H1 (cell line): Measurements from ENCODE around the gene KRTAP10-12. TPM values are rescaled to one million over a fixed set of nuclear protein-coding genes. Genes with fewer than 3 reads are reported as not detected.

Experiments used
- CTCF ChIA-PET: fragments of 300-600 bp; sonication (Branson Sonifier 250); formaldehyde crosslinking; loops from one replicate; lab custom pipeline; 2021; ENCODE audit not compliant: partially characterized antibody; lab: Charles Lee
- POLR2A ChIA-PET: fragments of 300-600 bp; sonication (Branson Sonifier 250); formaldehyde crosslinking; loops from one replicate; lab custom pipeline; 2021; ENCODE audit warnings: inconsistent platforms; ENCODE audit not compliant: partially characterized antibody; lab: Charles Lee
- DNase-seq, 2 experiments: peaks; one replicate each; pipeline versions ENCODE4 v3.0.0 to v3.0.0-alpha.2; 2010 to 2022; ENCODE audit warnings: low spot score in 2 of 2, low read depth in 1 of 2, mixed read lengths in 1 of 2
- FAIRE-seq: peaks from 2 replicates; lab custom pipeline; 2011; peaks lifted over from hg19 to GRCh38; lab: Jason Lieb, UNC
- H2AFZ ChIP-seq: 2 replicates; pipeline ENCODE4 v1.8.1; 2012; ENCODE audit warnings: low read length, inconsistent platforms
- H2AK5ac ChIP-seq: 2 replicates; pipeline ENCODE4 v1.6.1; 2013; ENCODE audit warnings: low read depth, low read length
- H2BK120ac ChIP-seq: replicated peaks from 2 replicates; pipeline ENCODE3; 2013; ENCODE audit warnings: low read depth, low read length, inconsistent platforms
- H2BK12ac ChIP-seq: 2 replicates; pipeline ENCODE4 v1.6.1; 2013; ENCODE audit warnings: low read depth, low read length
- H2BK15ac ChIP-seq: 2 replicates; pipeline ENCODE4 v1.6.1; 2013; ENCODE audit warnings: low read length
- H2BK20ac ChIP-seq: 2 replicates; pipeline ENCODE4 v1.6.1; 2013; ENCODE audit warnings: low read length
- H2BK5ac ChIP-seq: 2 replicates; pipeline ENCODE4 v1.6.1; 2013; ENCODE audit warnings: low read depth, low read length
- H3K14ac ChIP-seq: 2 replicates; pipeline ENCODE4 v1.6.1; 2013; ENCODE audit warnings: inconsistent platforms; ENCODE audit not compliant: insufficient read length
- H3K18ac ChIP-seq: 2 replicates; pipeline ENCODE4 v1.6.1; 2013; ENCODE audit warnings: low read length; ENCODE audit errors: extremely low read depth
- H3K23ac ChIP-seq: 2 replicates; pipeline ENCODE4 v1.6.1; 2013; ENCODE audit warnings: inconsistent platforms; ENCODE audit not compliant: insufficient read length
- H3K23me2 ChIP-seq: 2 replicates; pipeline ENCODE4 v1.6.1; 2013; ENCODE audit warnings: low read depth, low read length
- H3K27ac ChIP-seq: 2 replicates; pipeline ENCODE4 v1.6.1; 2011; ENCODE audit warnings: low read depth, low read length, inconsistent platforms
- H3K27me3 ChIP-seq, 4 experiments: replicated peaks in 1 of 4; 1 replicate in 1 of 4; 2 replicates in 3 of 4; pipeline versions ENCODE4 v1.6.1 to v1.8.1; 2011 to 2013; ENCODE audit warnings: low read length in 3 of 4, mild to moderate bottlenecking in 3 of 4, inconsistent platforms in 2 of 4, mixed read lengths in 2 of 4, moderate library complexity in 1 of 4; ENCODE audit not compliant: control insufficient read depth in 3 of 4, insufficient read depth in 3 of 4; ENCODE audit errors: extremely low read depth in 1 of 4
- H3K36me3 ChIP-seq, 4 experiments: 2 replicates each; pipeline versions ENCODE4 v1.6.1 to v1.8.1; 2011 to 2013; ENCODE audit warnings: mild to moderate bottlenecking in 4 of 4, low read length in 3 of 4, moderate library complexity in 2 of 4, control low read depth in 1 of 4, inconsistent platforms in 1 of 4; ENCODE audit not compliant: insufficient read depth in 4 of 4, control insufficient read depth in 2 of 4
- H3K4ac ChIP-seq: replicated peaks from 2 replicates; pipeline ENCODE3; 2013; ENCODE audit warnings: low read length, low read depth, mixed read lengths, inconsistent platforms; ENCODE audit not compliant: insufficient read length
- H3K4me1 ChIP-seq, 4 experiments: replicated peaks in 1 of 4; 1 replicate in 1 of 4; 2 replicates in 3 of 4; pipeline versions ENCODE4 v1.6.1 to v1.8.1; 2011 to 2013; ENCODE audit warnings: low read length in 3 of 4, inconsistent platforms in 2 of 4, mixed read lengths in 1 of 4; ENCODE audit not compliant: insufficient read depth in 4 of 4, control insufficient read depth in 3 of 4
- H3K4me2 ChIP-seq, 2 experiments: 2 replicates each; pipeline versions ENCODE4 v1.6.1 to v1.8.1; 2011 to 2013; ENCODE audit warnings: low read depth in 2 of 2, low read length in 2 of 2, control low read depth in 1 of 2, inconsistent platforms in 1 of 2, mild to moderate bottlenecking in 1 of 2; ENCODE audit not compliant: insufficient read depth in 1 of 2
- H3K4me3 ChIP-seq, 4 experiments: fragments of 200-600, 300-600 bp in 1 of 4; sonication (generic), shearing (Covaris generic), sonication (Bioruptor Twin) in 1 of 4; 2 replicates each; pipeline versions ENCODE4 v1.5.1 to v1.8.1; 2011 to 2016; ENCODE audit warnings: low read length in 4 of 4, low read depth in 3 of 4, control low read depth in 2 of 4, inconsistent platforms in 2 of 4, mild to moderate bottlenecking in 2 of 4, mixed read lengths in 1 of 4, moderate library complexity in 1 of 4; ENCODE audit not compliant: insufficient read depth in 2 of 4; ENCODE audit errors: extremely low read depth in 1 of 4
- H3K56ac ChIP-seq: replicated peaks from 2 replicates; pipeline ENCODE3; 2013; ENCODE audit warnings: low read depth, mild to moderate bottlenecking, mixed read lengths, low read length, inconsistent platforms; ENCODE audit not compliant: insufficient read length
- H3K79me1 ChIP-seq: 2 replicates; pipeline ENCODE4 v1.6.1; 2013; ENCODE audit warnings: low read depth, low read length, control low read depth
- H3K79me2 ChIP-seq, 2 experiments: 2 replicates each; pipeline versions ENCODE4 v1.6.1 to v1.8.1; 2012 to 2013; ENCODE audit warnings: low read length in 2 of 2, mild to moderate bottlenecking in 2 of 2, inconsistent platforms in 1 of 2; ENCODE audit not compliant: insufficient read depth in 2 of 2, control insufficient read depth in 1 of 2
- H3K9ac ChIP-seq, 4 experiments: replicated peaks in 1 of 4; 1 replicate in 1 of 4; 2 replicates in 3 of 4; pipeline versions ENCODE4 v1.6.1 to v1.8.1; 2011 to 2013; ENCODE audit warnings: low read depth in 3 of 4, low read length in 3 of 4, control low read depth in 2 of 4, mild to moderate bottlenecking in 2 of 4, moderate library complexity in 2 of 4, inconsistent platforms in 1 of 4; ENCODE audit errors: extremely low read depth in 1 of 4
- H3K9me3 ChIP-seq, 2 experiments: 2 replicates each; pipeline versions ENCODE4 v1.6.1 to v1.8.1; 2012 to 2013; ENCODE audit warnings: mild to moderate bottlenecking in 2 of 2, moderate library complexity in 2 of 2, control low read depth in 1 of 2, inconsistent platforms in 1 of 2, low read depth in 1 of 2, low read length in 1 of 2, mixed read lengths in 1 of 2; ENCODE audit not compliant: insufficient read depth in 2 of 2
- H4K20me1 ChIP-seq, 2 experiments: replicated peaks in 1 of 2; 2 replicates each; pipeline versions ENCODE3 to v1.8.1; 2011 to 2013; ENCODE audit warnings: inconsistent platforms in 2 of 2, low read length in 2 of 2, mild to moderate bottlenecking in 1 of 2; ENCODE audit not compliant: insufficient read depth in 2 of 2, control insufficient read depth in 1 of 2
- H4K5ac ChIP-seq: 2 replicates; pipeline ENCODE4 v1.6.1; 2013; ENCODE audit warnings: low read length, low read depth, mixed read lengths, inconsistent platforms; ENCODE audit not compliant: insufficient read length
- H4K8ac ChIP-seq: 2 replicates; pipeline ENCODE4 v1.8.0; 2013; ENCODE audit warnings: mild to moderate bottlenecking, moderate library complexity, low read length, inconsistent platforms; ENCODE audit not compliant: insufficient read depth; ENCODE audit errors: extremely low read depth
- H4K91ac ChIP-seq: replicated peaks from 2 replicates; pipeline ENCODE3; 2013; ENCODE audit warnings: low read length, mixed read lengths, inconsistent platforms; ENCODE audit not compliant: insufficient read length
- BACH1 ChIP-seq: IDR thresholded peaks from 2 replicates; pipeline ENCODE4 v1.6.1; 2012; ENCODE audit warnings: low read length, improper control_type of control experiment
- BRCA1 ChIP-seq: IDR thresholded peaks from 2 replicates; pipeline ENCODE4 v1.6.1; 2012; ENCODE audit warnings: low read depth, low read length, improper control_type of control experiment
- CHD1 ChIP-seq: IDR thresholded peaks from 2 replicates; pipeline ENCODE4 v1.6.1; 2012; ENCODE audit warnings: low read depth, low read length, improper control_type of control experiment
- CTBP2 ChIP-seq: IDR thresholded peaks from 2 replicates; pipeline ENCODE4 v1.7.0; 2011; ENCODE audit warnings: borderline replicate concordance, mild to moderate bottlenecking, moderate library complexity, mixed read lengths, low read length; ENCODE audit not compliant: insufficient read depth, insufficient read length
- EP300 ChIP-seq, 2 experiments: IDR thresholded peaks; 1 replicate in 1 of 2; 2 replicates in 1 of 2; pipeline ENCODE4 v1.6.1; 2011 to 2012; ENCODE audit warnings: low read depth in 2 of 2, low read length in 2 of 2, mild to moderate bottlenecking in 2 of 2, borderline replicate concordance in 1 of 2, inconsistent platforms in 1 of 2, moderate library complexity in 1 of 2
- RFX5 ChIP-seq: IDR thresholded peaks from 2 replicates; pipeline ENCODE4 v1.6.1; 2011; ENCODE audit warnings: low read depth, low read length, improper control_type of control experiment, borderline replicate concordance
- SIN3A ChIP-seq, 2 experiments: IDR thresholded peaks in 1 of 2; conservative IDR thresholded peaks in 1 of 2; 2 replicates each; pipeline ENCODE4 v1.6.1; 2011 to 2012; ENCODE audit warnings: low read length in 2 of 2, improper control_type of control experiment in 1 of 2, low read depth in 1 of 2, mild to moderate bottlenecking in 1 of 2
- SUZ12 ChIP-seq: fragments of 200-600 bp; sonication (generic); IDR thresholded peaks from 2 replicates; pipeline ENCODE4 v1.6.1; 2012; ENCODE audit warnings: mild to moderate bottlenecking, inconsistent platforms, low read length, moderate library complexity, mixed read lengths
- WGBS, 2 experiments: shearing (Covaris generic) in 1 of 2; methylation state at CpG; one replicate each; pipeline versions ENCODE4 v1.1.6 to v1.1.7; 2013 to 2015; ENCODE audit warnings: low lambda C conversion rate in 2 of 2, mixed read lengths in 2 of 2, inconsistent platforms in 1 of 2, low coverage in 1 of 2, missing lambda C conversion rate in 1 of 2; ENCODE audit not compliant: insufficient replicate concordance in 2 of 2, insufficient coverage in 1 of 2, insufficient read length in 1 of 2; ENCODE audit errors: extremely low coverage in 1 of 2, missing lambda C conversion rate in 1 of 2; 5-methylcytosine and 5-hydroxymethylcytosine counted together
- polyA plus RNA-seq, 7 experiments: library from polyadenylated mRNA; depleted of rRNA in 3 of 7; stranded (reverse) in 5 of 7; unstranded in 2 of 7; fragments of >200 nt in 5 of 7; fragments of 200-250 nt in 2 of 7; gene quantifications; 1 replicate in 5 of 7; 2 replicates in 1 of 7; 4 replicates in 1 of 7; pipeline versions ENCODE4 v1.2.1 to v1.2.3, GENCODE V29; 2011 to 2013; ENCODE audit warnings: missing spikeins in 2 of 7, mixed read lengths in 2 of 7
- total RNA-seq: library from RNA; stranded (reverse); fragmentation: NEBNext Ultra II Directional; extraction: Animal tissue kit (Norgen Biotek cat#: 25700); gene quantifications from 2 replicates; pipeline ENCODE4 v1.2.1, GENCODE V29; 2021
- TF ChIP-seq, protein P1 (sequence below): IDR thresholded peaks from 2 replicates; pipeline ENCODE4 v1.6.1; 2011; ENCODE audit warnings: low read length, improper control_type of control experiment

KRTAP10-12 gene
- total and polyA plus RNA-seq, 2 of the 8 experiments (the other 6 are each of a cell fraction or from before 2014, with no cell fraction given): not detected

DNA sequence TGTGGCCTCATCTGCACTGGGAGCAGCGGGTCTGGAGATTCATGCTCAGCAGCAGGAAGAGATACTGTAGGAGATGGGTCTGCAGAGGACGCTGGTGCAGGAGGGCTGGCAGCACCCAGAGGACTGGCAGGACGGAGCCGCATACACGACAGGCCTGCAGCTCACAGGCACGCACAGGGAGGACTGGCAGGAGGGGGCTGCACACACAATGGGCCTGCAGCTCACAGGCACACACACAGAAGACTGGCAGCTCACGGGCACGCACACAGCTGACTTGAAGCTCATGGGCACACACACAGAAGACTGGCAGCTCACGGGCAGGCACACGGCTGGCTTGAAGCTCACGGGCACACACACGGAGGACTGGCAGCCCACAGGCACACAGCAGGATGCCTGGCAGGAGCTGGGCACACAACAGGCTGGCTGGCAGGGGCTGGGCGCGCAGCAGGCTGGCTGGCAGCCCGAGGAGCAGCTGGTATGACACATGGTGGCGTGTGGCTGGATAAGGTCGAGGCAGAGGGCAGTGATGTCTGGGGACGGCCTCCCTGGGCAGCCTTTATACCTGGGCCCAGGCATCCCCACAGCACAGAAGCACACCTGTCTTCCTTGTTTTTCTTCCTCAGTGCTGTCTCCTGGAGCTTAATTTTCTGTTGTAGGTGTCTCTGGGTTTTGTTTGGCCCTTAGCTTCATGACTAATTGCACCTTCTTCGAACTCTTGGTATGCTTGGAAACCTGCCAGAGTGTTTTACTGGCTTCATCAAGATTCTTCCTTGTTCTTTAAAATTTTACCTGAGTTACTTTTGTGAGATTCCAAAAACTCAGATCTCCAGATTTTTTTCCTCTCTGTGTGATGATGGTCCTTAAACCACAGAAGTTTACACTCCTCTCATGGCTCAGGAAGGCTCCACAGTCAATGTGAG lies 30.3 kb upstream of the KRTAP10-12 start, which contains the start of gene KRTAP12-2:
Gene KRTAP12-2 (minus strand): TSS at position 527 of the 920 bp plus-strand sequence. CDS start 41 bp downstream, at position 486.
- TF ChIP-seq SIN3A (conservative IDR thresholded peaks at IDR 0.05 in 1 of 2, IDR thresholded peaks at IDR 0.05 in 1 of 2; ENCODE audit: low read depth in 1 of 2, low read length in 2 of 2) (no peak), CHD1 (no peak), SUZ12 (no peak), EP300 (IDR thresholded peaks at IDR 0.05; ENCODE audit: borderline replicate concordance in 1 of 2, low read depth in 2 of 2, low read length in 2 of 2) (no peak), CTBP2 (no peak), BRCA1 (no peak), BACH1 (no peak), RFX5 (no peak)
- TF ChIP-seq, protein P1, sequence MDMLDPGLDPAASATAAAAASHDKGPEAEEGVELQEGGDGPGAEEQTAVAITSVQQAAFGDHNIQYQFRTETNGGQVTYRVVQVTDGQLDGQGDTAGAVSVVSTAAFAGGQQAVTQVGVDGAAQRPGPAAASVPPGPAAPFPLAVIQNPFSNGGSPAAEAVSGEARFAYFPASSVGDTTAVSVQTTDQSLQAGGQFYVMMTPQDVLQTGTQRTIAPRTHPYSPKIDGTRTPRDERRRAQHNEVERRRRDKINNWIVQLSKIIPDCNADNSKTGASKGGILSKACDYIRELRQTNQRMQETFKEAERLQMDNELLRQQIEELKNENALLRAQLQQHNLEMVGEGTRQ: no peak
- Histone ChIP-seq H2BK12ac (no peak within 1 kb of the TSS), H2BK20ac (0 out of 2 replicates have a peak within 1 kb of the TSS, but pooled peaks have one; percentile 32), H3K18ac (no peak within 1 kb of the TSS; the same call in 1 of the 2 replicates), H4K8ac (no peak within 1 kb of the TSS), H3K9me3 (peaks cover 19 to 24% of the 10 kb centered on the region in 2 experiments), H3K23me2 (no peaks in the 10 kb centered on the region), H3K27me3 (no peaks in the 10 kb centered on the region), H2BK120ac (no peak within 1 kb of the TSS), H4K5ac (no peak within 1 kb of the TSS), H3K9ac (no peak within 1 kb of the TSS), H2BK5ac (no peak within 1 kb of the TSS), H3K27ac (no peak within 1 kb of the TSS), H3K23ac (no peak within 1 kb of the TSS), H3K4me1 (no peaks in the 10 kb centered on the region; a peak in 2 of 7 replicates), H2AK5ac (no peak within 1 kb of the TSS), H3K4ac (no peak within 1 kb of the TSS), H3K36me3 (no peaks in the 10 kb centered on the region), H4K91ac (no peak within 1 kb of the TSS), H3K79me2 (no peaks in the 10 kb centered on the region; a peak in 1 of 4 replicates), H4K20me1 (no peaks in the 10 kb centered on the region), H2AFZ (no peak within 1 kb of the TSS), H3K56ac (no peak within 1 kb of the TSS), H3K4me3 (no peak within 1 kb of the TSS), H2BK15ac (0 out of 2 replicates have a peak within 1 kb of the TSS, but pooled peaks have one; percentile 72), H3K14ac (no peak within 1 kb of the TSS), H3K4me2 (no peak within 1 kb of the TSS), H3K79me1 (no peaks in the 10 kb centered on the region)
- WGBS, 2 experiments: 72% methylated on average over 16 of the region's 19 CpGs; no CpG with 5 or more reads in 1 of the 2 experiments
- FAIRE-seq (no peak), DNase-seq (no peak)
- CTCF ChIA-PET: interaction anchor here (0.7 to 1.2 kb wide), 3 partner anchors 48 to 52 kb away, joined by 3 read pairs; no protein-coding TSS in a partner anchor
- POLR2A ChIA-PET: no interaction called here
